Measurements from ENCODE around the gene C9orf152.

Gene C9orf152

DNA sequence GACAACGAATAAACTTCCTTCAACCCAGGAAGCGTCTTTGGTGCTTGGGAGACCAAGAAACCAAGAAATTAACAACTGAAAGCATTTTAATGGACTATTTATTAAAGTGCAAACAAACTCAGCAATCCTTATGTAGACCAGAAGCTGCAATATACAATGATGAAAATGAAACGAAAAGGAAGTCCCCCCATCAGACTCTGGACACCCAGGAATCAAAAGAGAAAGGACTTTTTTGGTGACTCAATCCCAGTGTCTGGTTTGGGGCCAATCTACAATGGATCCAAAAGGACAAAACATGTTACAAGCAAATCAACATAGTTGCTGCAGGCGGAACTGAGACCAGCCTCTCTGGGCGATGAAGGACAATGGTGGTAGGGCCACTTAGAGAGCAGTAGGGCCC is 39.5 kb downstream of the C9orf152 start:
- H3K9ac ChIP-seq (ENCODE audit: low read depth, low read length, poor library complexity, severe bottlenecking): no peak overlapping the region
- H3K36me3 ChIP-seq (ENCODE audit: insufficient read depth, low read length): peaks cover 70% of the 10 kb centered on the region
- H3K4me3 ChIP-seq (ENCODE audit: low read length, poor library complexity, severe bottlenecking): no peak overlapping the region
- H3K4me1 ChIP-seq (ENCODE audit: insufficient read depth, low read length, poor library complexity, severe bottlenecking): peaks cover 22% of the 10 kb centered on the region
- H3F3A ChIP-seq (ENCODE audit: low read depth): peaks cover 4% of the 10 kb centered on the region; the same call in 1 of the 2 replicates
- H3K9me2 ChIP-seq (replicated peaks; ENCODE audit: low read depth, low read length): no peaks in the 10 kb centered on the region
- TF ChIP-seq EZH2phosphoT487 (IDR thresholded peaks at IDR 0.05; ENCODE audit: borderline replicate concordance) (no peak), CTCF (conservative IDR thresholded peaks at IDR 0.05; ENCODE audit: low read length) (no peak)
- H2AFZ ChIP-seq (ENCODE audit: low read length): no peak overlapping the region
- no peaks in the 10 kb centered on the region for H3K9me3 ChIP-seq (ENCODE audit: insufficient read depth, low read depth, low read length)
- H3K4me2 ChIP-seq (ENCODE audit: low read depth, low read length, poor library complexity, severe bottlenecking): no peak overlapping the region
- H4K20me1 ChIP-seq (ENCODE audit: insufficient read depth, low read length, poor library complexity, severe bottlenecking): peaks cover 8% of the 10 kb centered on the region
- peaks cover 72% of the 10 kb centered on the region for H3K79me2 ChIP-seq (ENCODE audit: insufficient read depth, low read length)
- H3K27me3 ChIP-seq (ENCODE audit: insufficient read depth, low read length, poor library complexity, severe bottlenecking): no peaks in the 10 kb centered on the region

- peaks cover 12% of the 10 kb centered on the region for H4K20me1 ChIP-seq (ENCODE audit: insufficient read depth, low read length, poor library complexity, severe bottlenecking)
- H3K79me2 ChIP-seq (ENCODE audit: insufficient read depth, low read length): peaks cover 99% of the 10 kb centered on the region
- H3K4me3 ChIP-seq (ENCODE audit: low read length, poor library complexity, severe bottlenecking): peak overlapping the region; percentile 53
- H2AFZ ChIP-seq (ENCODE audit: low read length): no peak overlapping the region
- TF ChIP-seq CTCF (conservative IDR thresholded peaks at IDR 0.05; ENCODE audit: low read length) (no peak), EZH2phosphoT487 (IDR thresholded peaks at IDR 0.05; ENCODE audit: borderline replicate concordance) (no peak)
- peak overlapping the region; percentile 95 for H3K4me2 ChIP-seq (ENCODE audit: low read depth, low read length, poor library complexity, severe bottlenecking)
- no peaks in the 10 kb centered on the region for H3K27me3 ChIP-seq (ENCODE audit: insufficient read depth, low read length, poor library complexity, severe bottlenecking)
- peaks cover 61% of the 10 kb centered on the region for H3K36me3 ChIP-seq (ENCODE audit: insufficient read depth, low read length)
- H3K4me1 ChIP-seq (ENCODE audit: insufficient read depth, low read length, poor library complexity, severe bottlenecking): peaks cover 74% of the 10 kb centered on the region
- H3K9ac ChIP-seq (ENCODE audit: low read depth, low read length, poor library complexity, severe bottlenecking): peak overlapping the region; percentile 54
- H3F3A ChIP-seq (ENCODE audit: low read depth): peaks cover 9% of the 10 kb centered on the region
- no peaks in the 10 kb centered on the region for H3K9me2 ChIP-seq (replicated peaks; ENCODE audit: low read depth, low read length)
- H3K9me3 ChIP-seq (ENCODE audit: insufficient read depth, low read depth, low read length): no peaks in the 10 kb centered on the region
Observed at GRCh38 chr9:110161940-110162339, 46.0 kb downstream of the C9orf152 start.

GRCh38 chr9:110160685-110161084 is 47.3 kb downstream of the C9orf152 start:
- peaks cover 83% of the 10 kb centered on the region for H3K4me1 ChIP-seq (ENCODE audit: insufficient read depth, low read length, poor library complexity, severe bottlenecking)

More at GRCh38 chr9:110160685-110161084, 47.3 kb downstream of the C9orf152 start:
- H3K27me3 ChIP-seq (ENCODE audit: insufficient read depth, low read length, poor library complexity, severe bottlenecking): no peaks in the 10 kb centered on the region
- TF ChIP-seq EZH2phosphoT487 (IDR thresholded peaks at IDR 0.05; ENCODE audit: borderline replicate concordance) (no peak), CTCF (conservative IDR thresholded peaks at IDR 0.05; ENCODE audit: low read length) (no peak)
- no peaks in the 10 kb centered on the region for H3K9me2 ChIP-seq (replicated peaks; ENCODE audit: low read depth, low read length)
- H3K9me3 ChIP-seq (ENCODE audit: insufficient read depth, low read depth, low read length): no peaks in the 10 kb centered on the region
- peaks cover 10% of the 10 kb centered on the region for H4K20me1 ChIP-seq (ENCODE audit: insufficient read depth, low read length, poor library complexity, severe bottlenecking)
- H3K9ac ChIP-seq (ENCODE audit: low read depth, low read length, poor library complexity, severe bottlenecking): peak overlapping the region; percentile 54
- H3K36me3 ChIP-seq (ENCODE audit: insufficient read depth, low read length): peaks cover 58% of the 10 kb centered on the region
- H3K79me2 ChIP-seq (ENCODE audit: insufficient read depth, low read length): peaks cover 94% of the 10 kb centered on the region
- peak overlapping the region; percentile 84 for H3K4me3 ChIP-seq (ENCODE audit: low read length, poor library complexity, severe bottlenecking)
- H3F3A ChIP-seq (ENCODE audit: low read depth): peaks cover 19% of the 10 kb centered on the region
- peak overlapping the region; percentile 95 for H3K4me2 ChIP-seq (ENCODE audit: low read depth, low read length, poor library complexity, severe bottlenecking)
- no peak overlapping the region for H2AFZ ChIP-seq (ENCODE audit: low read length)

All from Loucy (cell line).